Prostate gland (tissue), 2 donors: ENCODE results near the gene ATL1. TPM values are rescaled to one million over a fixed set of nuclear protein-coding genes. Genes with fewer than 3 reads are reported as not detected.
A peak's percentile ranks its signal among the peaks of the same experiment; 100 is the strongest.

ENCODE experiments used
- DNase-seq: peaks from one replicate; pipeline ENCODE4 v3.0.0-alpha.2; 2019; ENCODE audit warnings: low spot score
- H3K27ac ChIP-seq, 2 donors: fragments of 200-600 bp; sonication (generic); 2 replicates each; pipeline ENCODE4 v1.5.1; 2017 to 2019
- H3K27me3 ChIP-seq: fragments of 200-600 bp; sonication (generic); replicated peaks from 2 replicates; pipeline ENCODE4 v1.5.1; 2019; ENCODE audit not compliant: insufficient read depth
- H3K36me3 ChIP-seq, 2 donors: fragments of 200-600 bp; sonication (generic); 1 replicate in 1 of 2; 2 replicates in 1 of 2; pipeline versions ENCODE4 v1.5.1 to v1.8.1; 2017 to 2019
- H3K4me1 ChIP-seq: fragments of 200-600 bp; sonication (generic); replicated peaks from 2 replicates; pipeline ENCODE4 v1.5.1; 2019
- H3K4me3 ChIP-seq, 2 donors: fragments of 200-600 bp; sonication (generic); 2 replicates each; pipeline ENCODE4 v1.5.1; 2017 to 2019
- H3K9me3 ChIP-seq: fragments of 200-600 bp; sonication (generic); 2 replicates; pipeline ENCODE4 v1.5.1; 2017
- POLR2A ChIP-seq: fragments of 450-650 bp; IDR thresholded peaks from one replicate; pipeline ENCODE4 v1.6.1; 2016; ENCODE audit warnings: antibody characterized with exemption, mild to moderate bottlenecking
- POLR2AphosphoS5 ChIP-seq: sonication (generic); formaldehyde crosslinking; IDR thresholded peaks from one replicate; pipeline ENCODE4 v1.6.1; 2017; ENCODE audit warnings: antibody characterized with exemption
- WGBS: methylation state at CpG from one replicate; pipeline ENCODE4 v1.1.5; 2018; 5-methylcytosine and 5-hydroxymethylcytosine counted together
- intact Hi-C: fragments of 100-400 bp; cut with DNase I; formaldehyde crosslinking; loops from one replicate; pipeline ENCODE4 v1.14.2; 2022
- total RNA-seq, 2 donors: library from RNA; depleted of rRNA; stranded (reverse); fragments of >200 nt; gene quantifications; one replicate each; pipeline ENCODE4 v1.1.0, GENCODE V29; 2016
- TF ChIP-seq, protein P1 (sequence below), 4 experiments: fragments of 200-600 bp in 2 of 4; fragments of 450-650 bp in 2 of 4; sonication (generic) in 2 of 4; IDR thresholded peaks; 1 replicate in 3 of 4; 2 replicates in 1 of 4; pipeline ENCODE4 v1.5.1; 2016 to 2019; ENCODE audit warnings: antibody characterized with exemption in 4 of 4, mild to moderate bottlenecking in 2 of 4, moderate library complexity in 2 of 4

ATL1 gene
- total RNA-seq, 2 donors from 2014 or later: 5.3 to 26.5 TPM

DNA sequence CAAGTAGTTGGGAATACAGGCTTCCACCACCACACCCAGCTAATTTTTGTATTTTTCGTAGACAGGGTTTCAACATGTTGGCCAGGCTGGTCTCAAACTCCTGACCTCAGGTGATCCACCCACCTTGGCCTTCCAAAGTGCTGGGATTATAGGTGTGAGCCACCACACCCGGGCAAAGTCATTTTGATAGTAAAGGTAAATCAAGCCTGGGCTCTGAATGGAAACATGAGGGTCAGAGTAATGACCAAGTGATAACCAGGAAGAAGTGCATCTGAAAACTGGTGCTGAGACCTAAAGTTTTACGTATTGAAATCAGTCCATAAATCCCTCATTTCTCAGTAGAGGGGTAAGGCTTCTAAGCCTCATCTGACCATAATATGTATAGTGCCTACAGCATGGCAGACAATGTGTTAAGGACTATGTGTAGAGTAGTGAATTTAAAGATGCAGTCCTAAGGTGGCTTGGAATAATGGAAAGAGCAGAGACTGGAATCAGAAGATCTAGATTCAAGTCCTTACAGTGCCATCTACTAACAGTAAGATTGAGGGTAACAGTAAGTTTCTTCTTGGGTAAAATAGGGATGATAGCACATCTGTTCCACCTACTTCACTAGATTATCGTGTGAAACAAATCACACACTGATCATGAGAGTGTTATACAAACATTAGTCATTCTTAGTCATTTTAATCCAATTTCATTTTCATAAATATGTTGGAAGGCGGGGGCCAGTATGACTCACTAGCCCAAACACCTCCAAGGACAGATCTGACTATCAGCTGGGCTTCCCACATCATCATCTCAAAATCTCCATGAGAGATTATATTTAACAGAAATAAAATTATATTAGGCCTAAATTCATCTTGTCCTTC is 38.8 kb upstream of the ATL1 start:
- 57% methylated on average over 5 of the region's 5 CpGs for WGBS
- H3K4me1 ChIP-seq: no peaks in the 10 kb centered on the region
- TF ChIP-seq POLR2A (no peak), POLR2AphosphoS5 (no peak)
- TF ChIP-seq, protein P1, sequence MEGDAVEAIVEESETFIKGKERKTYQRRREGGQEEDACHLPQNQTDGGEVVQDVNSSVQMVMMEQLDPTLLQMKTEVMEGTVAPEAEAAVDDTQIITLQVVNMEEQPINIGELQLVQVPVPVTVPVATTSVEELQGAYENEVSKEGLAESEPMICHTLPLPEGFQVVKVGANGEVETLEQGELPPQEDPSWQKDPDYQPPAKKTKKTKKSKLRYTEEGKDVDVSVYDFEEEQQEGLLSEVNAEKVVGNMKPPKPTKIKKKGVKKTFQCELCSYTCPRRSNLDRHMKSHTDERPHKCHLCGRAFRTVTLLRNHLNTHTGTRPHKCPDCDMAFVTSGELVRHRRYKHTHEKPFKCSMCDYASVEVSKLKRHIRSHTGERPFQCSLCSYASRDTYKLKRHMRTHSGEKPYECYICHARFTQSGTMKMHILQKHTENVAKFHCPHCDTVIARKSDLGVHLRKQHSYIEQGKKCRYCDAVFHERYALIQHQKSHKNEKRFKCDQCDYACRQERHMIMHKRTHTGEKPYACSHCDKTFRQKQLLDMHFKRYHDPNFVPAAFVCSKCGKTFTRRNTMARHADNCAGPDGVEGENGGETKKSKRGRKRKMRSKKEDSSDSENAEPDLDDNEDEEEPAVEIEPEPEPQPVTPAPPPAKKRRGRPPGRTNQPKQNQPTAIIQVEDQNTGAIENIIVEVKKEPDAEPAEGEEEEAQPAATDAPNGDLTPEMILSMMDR (IDR thresholded peaks at IDR 0.05): no peak
- H3K36me3 ChIP-seq: no peaks in the 10 kb centered on the region
- intact Hi-C loops: no loop called here
- no peaks in the 10 kb centered on the region for H3K27me3 ChIP-seq
- DNase-seq: no peak
- H3K4me3 ChIP-seq: no peak overlapping the region
- H3K9me3 ChIP-seq: no peaks in the 10 kb centered on the region
- peak overlapping the region; percentile 39 to 50 for H3K27ac ChIP-seq

DNA sequence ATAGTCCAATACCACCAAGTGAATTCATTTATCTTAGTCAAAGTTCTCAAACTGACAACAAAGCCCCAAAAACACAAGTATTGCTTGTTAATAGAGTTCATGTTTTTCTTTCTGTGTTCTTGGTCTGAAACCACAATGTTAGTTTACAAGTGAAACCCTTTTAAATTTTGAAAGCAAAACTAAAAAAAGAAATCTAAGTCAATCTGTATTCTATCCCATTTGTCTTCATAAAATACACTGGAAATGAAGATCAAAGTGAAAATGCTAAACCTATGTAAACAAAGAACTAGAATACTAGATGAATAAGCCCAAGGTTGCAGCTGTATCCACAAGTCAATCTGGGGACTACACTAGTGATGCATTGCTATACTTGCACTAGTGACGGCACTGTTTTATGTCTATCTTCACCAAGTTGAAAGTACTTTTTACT is 38.0 kb upstream of the ATL1 start:
- intact Hi-C loops: no loop called here
- Histone ChIP-seq H3K27ac (peak overlapping the region; percentile 39 to 50), H3K36me3 (no peaks in the 10 kb centered on the region), H3K9me3 (no peaks in the 10 kb centered on the region), H3K4me1 (no peaks in the 10 kb centered on the region), H3K27me3 (no peaks in the 10 kb centered on the region), H3K4me3 (no peak overlapping the region)
- no peak for TF ChIP-seq POLR2A
- no peak for TF ChIP-seq POLR2AphosphoS5
- TF ChIP-seq, protein P1 (IDR thresholded peaks at IDR 0.05): no peak
- 34% methylated on average over 1 of the region's 1 CpG for WGBS
- no peak for DNase-seq

DNA sequence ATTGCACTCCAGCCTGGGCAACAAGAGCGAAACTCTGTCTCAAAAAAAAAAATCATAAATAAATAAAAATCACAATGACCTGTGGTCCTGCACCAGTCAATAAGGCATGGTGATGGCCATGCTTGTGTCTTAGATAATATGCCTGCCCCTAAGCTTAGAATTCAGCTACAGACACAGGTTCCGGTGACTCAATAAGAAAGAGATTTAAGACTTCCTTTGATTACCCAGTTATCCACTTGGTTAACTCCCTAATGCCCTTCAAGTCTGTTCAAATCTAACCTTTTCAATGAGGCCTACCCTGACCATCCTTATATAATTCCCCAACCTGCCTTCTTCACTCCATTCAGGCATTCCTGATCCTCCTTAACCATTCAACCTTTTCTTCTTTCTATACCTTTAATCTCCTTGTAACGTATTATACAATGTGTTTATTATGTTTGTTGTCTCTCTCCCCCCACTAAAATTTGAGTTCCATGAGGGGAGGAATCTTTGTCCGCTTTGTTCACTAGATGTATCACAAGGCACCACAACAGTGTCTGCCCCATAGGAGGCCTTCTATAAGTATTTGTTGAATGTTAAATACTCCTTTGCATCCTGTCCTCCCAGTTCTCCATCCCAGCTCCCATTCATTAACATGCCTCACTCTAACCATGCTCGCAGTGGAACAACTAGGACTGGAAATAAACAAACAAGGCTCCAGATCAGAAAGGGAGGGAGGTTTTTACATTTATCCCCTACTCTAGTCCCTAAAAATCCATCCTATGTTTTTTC is 36.5 kb upstream of the ATL1 start:
- no peak overlapping the region for H3K4me3 ChIP-seq
- intact Hi-C loops: no loop called here
- no peak for DNase-seq
- H3K27me3 ChIP-seq: no peaks in the 10 kb centered on the region
- no peaks in the 10 kb centered on the region for H3K4me1 ChIP-seq
- WGBS: 93% methylated on average over 5 of the region's 5 CpGs
- H3K9me3 ChIP-seq: no peaks in the 10 kb centered on the region
- TF ChIP-seq POLR2AphosphoS5: no peak
- TF ChIP-seq POLR2A: no peak
- TF ChIP-seq, protein P1 (IDR thresholded peaks at IDR 0.05): no peak
- H3K27ac ChIP-seq: no peak overlapping the region
- H3K36me3 ChIP-seq: no peaks in the 10 kb centered on the region

DNA sequence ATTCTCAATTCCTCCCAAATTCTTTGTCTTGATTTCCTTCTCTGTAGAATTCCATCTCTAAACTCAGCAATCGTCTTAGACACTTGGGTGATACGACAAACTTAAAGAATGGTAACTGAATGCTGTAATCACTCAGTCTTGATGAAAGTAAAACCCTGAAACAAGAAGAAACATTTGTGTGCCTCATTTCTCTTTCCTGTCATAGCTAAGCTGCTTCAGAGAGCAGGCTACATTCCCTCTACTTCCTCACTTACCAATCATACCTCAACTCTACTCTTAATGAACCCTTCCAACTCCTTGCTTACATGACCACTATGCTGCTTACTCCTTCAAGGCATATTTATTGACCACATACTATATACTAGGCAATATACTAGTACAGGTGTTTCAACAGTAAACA is 35.9 kb upstream of the ATL1 start:
- WGBS: 76% methylated on average over 2 of the region's 2 CpGs
- Histone ChIP-seq H3K9me3 (no peaks in the 10 kb centered on the region), H3K36me3 (no peaks in the 10 kb centered on the region), H3K27ac (no peak overlapping the region), H3K27me3 (no peaks in the 10 kb centered on the region), H3K4me3 (no peak overlapping the region), H3K4me1 (no peaks in the 10 kb centered on the region)
- intact Hi-C loops: no loop called here
- DNase-seq: no peak
- TF ChIP-seq, protein P1 (IDR thresholded peaks at IDR 0.05): no peak
- TF ChIP-seq POLR2AphosphoS5 (no peak), POLR2A (no peak)
